ENCODE data around the gene FAM217B. TPM values are rescaled to one million over a fixed set of nuclear protein-coding genes. Genes with fewer than 3 reads are reported as not detected.

FAM217B gene
- total RNA-seq, 2 donors from 2014 or later, result 18.2 to 20.4 TPM

GRCh38 chr20:59962155-59962554 lies 22.0 kb downstream of the FAM217B start:
- ATAC-seq (replicated peaks in 1 of 2) (no peak), DNase-seq (no peak)
- no peaks in the 10 kb centered on the region for H3K27me3 Mint-ChIP-seq (ENCODE audit: low read depth)
- no peak overlapping the region for H3K4me3 Mint-ChIP-seq
- no peaks in the 10 kb centered on the region for H3K9me3 Mint-ChIP-seq
- no peak overlapping the region for H3K27ac Mint-ChIP-seq
- H3K36me3 Mint-ChIP-seq (ENCODE audit: insufficient read depth in 2 of 2), result no peaks in the 10 kb centered on the region
- H3K4me1 Mint-ChIP-seq (ENCODE audit: low read depth), result no peaks in the 10 kb centered on the region

GRCh38 chr20:59966428-59966827 lies 26.2 kb downstream of the FAM217B start:
- no peaks in the 10 kb centered on the region for H3K36me3 Mint-ChIP-seq (ENCODE audit: insufficient read depth in 2 of 2)
- H3K27me3 Mint-ChIP-seq (ENCODE audit: low read depth), result no peaks in the 10 kb centered on the region

GRCh38 chr20:59971428-59971827 lies 31.2 kb downstream of the FAM217B start:
- H3K36me3 Mint-ChIP-seq (ENCODE audit: insufficient read depth in 2 of 2), result peaks cover 0 to 1% of the 10 kb centered on the region in 2 donors
- no peak overlapping the region for H3K27ac Mint-ChIP-seq
- DNase-seq (no peak), ATAC-seq (replicated peaks in 1 of 2) (no peak)
- no peaks in the 10 kb centered on the region for H3K9me3 Mint-ChIP-seq
- no peaks in the 10 kb centered on the region for H3K4me1 Mint-ChIP-seq (ENCODE audit: low read depth)
- H3K4me3 Mint-ChIP-seq, result no peak overlapping the region
- no peaks in the 10 kb centered on the region for H3K27me3 Mint-ChIP-seq (ENCODE audit: low read depth)

More at GRCh38 chr20:59966428-59966827, 26.2 kb downstream of the FAM217B start:
- Mint-ChIP-seq H3K4me1 (ENCODE audit: low read depth) (no peaks in the 10 kb centered on the region), H3K4me3 (no peak overlapping the region), H3K27ac (no peak overlapping the region), H3K9me3 (no peaks in the 10 kb centered on the region)
- DNase-seq (no peak), ATAC-seq (replicated peaks in 1 of 2) (no peak)

GRCh38 chr20:59972037-59972801 lies 32.0 kb downstream of the FAM217B start:
- Mint-ChIP-seq H3K4me3 (no peak overlapping the region), H3K27ac (no peak overlapping the region), H3K27me3 (ENCODE audit: low read depth) (no peaks in the 10 kb centered on the region), H3K4me1 (ENCODE audit: low read depth) (no peaks in the 10 kb centered on the region), H3K36me3 (ENCODE audit: insufficient read depth in 2 of 2) (peaks cover 0 to 1% of the 10 kb centered on the region in 2 donors), H3K9me3 (no peaks in the 10 kb centered on the region)
- no peak for DNase-seq
- no peak for ATAC-seq (replicated peaks in 1 of 2)

- Mint-ChIP-seq H3K36me3 (ENCODE audit: insufficient read depth in 2 of 2) (peaks cover 0 to 1% of the 10 kb centered on the region in 2 donors), H3K4me1 (ENCODE audit: low read depth) (no peaks in the 10 kb centered on the region), H3K4me3 (no peak overlapping the region), H3K27ac (no peak overlapping the region), H3K9me3 (no peaks in the 10 kb centered on the region), H3K27me3 (ENCODE audit: low read depth) (no peaks in the 10 kb centered on the region)
- DNase-seq (no peak), ATAC-seq (replicated peaks in 1 of 2) (no peak)
Measured at GRCh38 chr20:59976156-59976782, 36.1 kb downstream of the FAM217B start.

GRCh38 chr20:59977086-59977485 lies 36.9 kb downstream of the FAM217B start:
- DNase-seq (no peak), ATAC-seq (replicated peaks in 1 of 2) (no peak)
- no peak overlapping the region for H3K27ac Mint-ChIP-seq
- no peak overlapping the region for H3K4me3 Mint-ChIP-seq
- H3K4me1 Mint-ChIP-seq (ENCODE audit: low read depth), result no peaks in the 10 kb centered on the region
- H3K9me3 Mint-ChIP-seq, result no peaks in the 10 kb centered on the region
- no peaks in the 10 kb centered on the region for H3K27me3 Mint-ChIP-seq (ENCODE audit: low read depth)
- peaks cover 0 to 1% of the 10 kb centered on the region in 2 donors for H3K36me3 Mint-ChIP-seq (ENCODE audit: insufficient read depth in 2 of 2)

GRCh38 chr20:59983076-59983475 lies 42.9 kb downstream of the FAM217B start:
- Mint-ChIP-seq H3K9me3 (no peaks in the 10 kb centered on the region), H3K4me3 (no peak overlapping the region), H3K36me3 (ENCODE audit: insufficient read depth in 2 of 2) (no peaks in the 10 kb centered on the region), H3K27ac (no peak overlapping the region), H3K4me1 (ENCODE audit: low read depth) (no peaks in the 10 kb centered on the region), H3K27me3 (ENCODE audit: low read depth) (no peaks in the 10 kb centered on the region)
- ATAC-seq (replicated peaks in 1 of 2) (no peak), DNase-seq (no peak)

- Mint-ChIP-seq H3K27ac (no peak overlapping the region), H3K36me3 (ENCODE audit: insufficient read depth in 2 of 2) (no peaks in the 10 kb centered on the region), H3K4me1 (ENCODE audit: low read depth) (no peaks in the 10 kb centered on the region), H3K27me3 (ENCODE audit: low read depth) (no peaks in the 10 kb centered on the region), H3K9me3 (no peaks in the 10 kb centered on the region), H3K4me3 (no peak overlapping the region)
- ATAC-seq (replicated peaks in 1 of 2) (no peak), DNase-seq (no peak)
Measured at GRCh38 chr20:59984541-59984940, 44.4 kb downstream of the FAM217B start.

- Mint-ChIP-seq H3K4me1 (ENCODE audit: low read depth) (no peaks in the 10 kb centered on the region), H3K27me3 (ENCODE audit: low read depth) (no peaks in the 10 kb centered on the region), H3K27ac (no peak overlapping the region), H3K36me3 (ENCODE audit: insufficient read depth in 2 of 2) (no peaks in the 10 kb centered on the region), H3K4me3 (no peak overlapping the region), H3K9me3 (no peaks in the 10 kb centered on the region)
- no peak for DNase-seq
- no peak for ATAC-seq (replicated peaks in 1 of 2)
Measured at GRCh38 chr20:59985164-59985563, 45.0 kb downstream of the FAM217B start.

GRCh38 chr20:59985864-59986263 lies 45.7 kb downstream of the FAM217B start:
- Mint-ChIP-seq H3K27me3 (ENCODE audit: low read depth) (no peaks in the 10 kb centered on the region), H3K9me3 (no peaks in the 10 kb centered on the region), H3K27ac (no peak overlapping the region), H3K4me3 (no peak overlapping the region), H3K36me3 (ENCODE audit: insufficient read depth in 2 of 2) (no peaks in the 10 kb centered on the region), H3K4me1 (ENCODE audit: low read depth) (no peaks in the 10 kb centered on the region)
- ATAC-seq (replicated peaks in 1 of 2) (no peak), DNase-seq (peak in 1 of 2 donors; percentile 1)

GRCh38 chr20:59987135-59987534 lies 46.9 kb downstream of the FAM217B start:
- Mint-ChIP-seq H3K9me3 (no peaks in the 10 kb centered on the region), H3K4me1 (ENCODE audit: low read depth) (no peaks in the 10 kb centered on the region), H3K27ac (no peak overlapping the region), H3K27me3 (ENCODE audit: low read depth) (no peaks in the 10 kb centered on the region), H3K36me3 (ENCODE audit: insufficient read depth in 2 of 2) (no peaks in the 10 kb centered on the region), H3K4me3 (no peak overlapping the region)
- ATAC-seq (replicated peaks in 1 of 2) (no peak), DNase-seq (no peak)

- H3K4me3 Mint-ChIP-seq, result no peak overlapping the region
- H3K27ac Mint-ChIP-seq, result no peak overlapping the region
- H3K9me3 Mint-ChIP-seq, result no peaks in the 10 kb centered on the region
- DNase-seq, result no peak
- no peak for ATAC-seq (replicated peaks in 1 of 2)
- H3K4me1 Mint-ChIP-seq (ENCODE audit: low read depth), result no peaks in the 10 kb centered on the region
- H3K36me3 Mint-ChIP-seq (ENCODE audit: insufficient read depth in 2 of 2), result no peaks in the 10 kb centered on the region
- no peaks in the 10 kb centered on the region for H3K27me3 Mint-ChIP-seq (ENCODE audit: low read depth)
Measured at GRCh38 chr20:59988141-59988540, 48.0 kb downstream of the FAM217B start.

- peaks cover 0 to 2% of the 10 kb centered on the region in 2 donors for H3K36me3 Mint-ChIP-seq (ENCODE audit: insufficient read depth in 2 of 2)
- no peaks in the 10 kb centered on the region for H3K9me3 Mint-ChIP-seq
- H3K27me3 Mint-ChIP-seq (ENCODE audit: low read depth), result no peaks in the 10 kb centered on the region
- H3K4me3 Mint-ChIP-seq, result no peak overlapping the region
- ATAC-seq (replicated peaks in 1 of 2) (no peak), DNase-seq (no peak)
- H3K4me1 Mint-ChIP-seq (ENCODE audit: low read depth), result peaks cover 5% of the 10 kb centered on the region
- no peak overlapping the region for H3K27ac Mint-ChIP-seq
Measured at GRCh38 chr20:59992526-59993084, 52.4 kb downstream of the FAM217B start.

Data from activated T-cell treated with anti-CD3 and anti-CD28 coated beads, Interleukin-2, amount 50 U/mL, for 72 hours (primary cell).